SJSA1 (cell line): ENCODE data around the gene IRS4. TPM values are rescaled to one million over a fixed set of nuclear protein-coding genes. Genes with fewer than 3 reads are reported as not detected.

Experiments used
- DNase-seq, 2 experiments: peaks; one replicate each; pipeline ENCODE4 v3.0.0-alpha.2; 2015 to 2020; ENCODE audit warnings: low spot score in 2 of 2, low read depth in 1 of 2
- H3K27ac ChIP-seq: fragments of 250-450 bp; sonication (Bioruptor Pico); 2 replicates; pipeline ENCODE4 v1.5.1; 2020; ENCODE audit warnings: mild to moderate bottlenecking, moderate library complexity
- H3K27me3 ChIP-seq: fragments of 250-450 bp; sonication (Bioruptor Pico); replicated peaks from 2 replicates; pipeline ENCODE4 v1.5.1; 2020; ENCODE audit warnings: mild to moderate bottlenecking, moderate library complexity
- H3K36me3 ChIP-seq: fragments of 250-450 bp; sonication (Bioruptor Pico); 2 replicates; pipeline ENCODE4 v1.5.1; 2020; ENCODE audit warnings: mild to moderate bottlenecking
- H3K4me1 ChIP-seq: fragments of 250-450 bp; sonication (Bioruptor Pico); replicated peaks from 2 replicates; pipeline ENCODE4 v1.6.1; 2021; ENCODE audit warnings: mild to moderate bottlenecking
- H3K4me3 ChIP-seq: fragments of 250-450 bp; sonication (Bioruptor Pico); 2 replicates; pipeline ENCODE4 v1.5.1; 2020; ENCODE audit warnings: mild to moderate bottlenecking
- H3K9me3 ChIP-seq: fragments of 250-450 bp; sonication (Bioruptor Pico); replicated peaks from 2 replicates; pipeline ENCODE4 v1.5.1; 2020; ENCODE audit warnings: mild to moderate bottlenecking
- total RNA-seq: library from RNA; depleted of rRNA; stranded (reverse); fragments of >200 nt; shearing (Covaris generic); gene quantifications from 2 replicates; pipeline ENCODE4 v1.2.3, GENCODE V29; 2014; rRNA removed

Gene IRS4
- not detected in 2 replicates for total RNA-seq

DNA sequence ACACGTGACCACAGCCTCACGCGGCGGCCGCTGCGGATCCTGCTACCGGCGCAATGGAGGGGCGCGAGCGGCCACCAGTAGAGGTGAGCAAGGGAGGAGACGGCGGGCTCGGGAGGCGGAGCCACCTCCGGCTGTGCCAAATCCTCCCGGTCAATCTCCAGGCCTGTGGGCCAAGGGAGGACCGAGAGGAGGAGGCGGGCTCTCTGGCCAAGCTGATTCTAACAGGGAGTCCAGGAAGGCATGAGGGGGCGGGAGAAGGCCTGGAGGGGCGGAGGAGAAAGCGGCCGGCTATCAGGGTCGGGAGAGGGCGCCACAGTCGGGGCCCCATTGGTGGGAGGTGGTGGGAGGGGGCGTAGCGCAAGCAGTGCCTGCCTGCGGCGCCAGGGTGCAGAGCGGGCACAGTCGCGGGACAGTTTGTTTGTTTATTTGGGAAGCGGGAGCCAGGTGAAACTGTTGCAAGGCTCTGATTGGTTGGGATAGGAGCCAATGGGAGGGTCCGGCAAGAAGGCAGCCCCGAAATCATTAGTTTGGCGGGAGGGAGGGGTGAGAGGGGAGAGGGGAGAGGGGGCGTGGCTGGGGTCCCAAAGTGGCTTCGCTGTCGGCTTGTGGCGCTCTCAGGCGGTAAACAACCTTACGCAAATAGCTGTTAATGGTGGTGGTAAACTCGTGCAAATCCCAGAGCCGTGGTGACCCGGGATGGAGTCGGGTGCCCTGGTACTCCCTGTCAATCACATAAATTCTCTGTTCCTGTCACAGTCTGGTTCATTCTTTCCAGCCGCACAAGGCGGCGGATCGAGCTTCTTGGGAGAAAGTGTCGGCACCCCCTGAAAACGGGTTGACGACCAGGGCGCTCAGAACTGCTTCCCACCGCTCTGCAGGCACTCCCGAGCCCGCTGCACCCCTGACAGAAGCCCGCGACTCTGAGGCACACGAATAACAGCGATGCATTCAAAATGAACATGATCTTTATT, at the start of gene IRS4:
TSS of gene IRS4 (minus strand) at position 55 of the 971 bp plus-strand sequence.
- Histone ChIP-seq H3K4me1 (no peaks in the 10 kb centered on the region), H3K36me3 (no peaks in the 10 kb centered on the region), H3K27me3 (peaks cover 18% of the 10 kb centered on the region), H3K9me3 (no peaks in the 10 kb centered on the region), H3K27ac (no peak within 1 kb of the TSS), H3K4me3 (no peak within 1 kb of the TSS)
- DNase-seq, result no peak

DNA sequence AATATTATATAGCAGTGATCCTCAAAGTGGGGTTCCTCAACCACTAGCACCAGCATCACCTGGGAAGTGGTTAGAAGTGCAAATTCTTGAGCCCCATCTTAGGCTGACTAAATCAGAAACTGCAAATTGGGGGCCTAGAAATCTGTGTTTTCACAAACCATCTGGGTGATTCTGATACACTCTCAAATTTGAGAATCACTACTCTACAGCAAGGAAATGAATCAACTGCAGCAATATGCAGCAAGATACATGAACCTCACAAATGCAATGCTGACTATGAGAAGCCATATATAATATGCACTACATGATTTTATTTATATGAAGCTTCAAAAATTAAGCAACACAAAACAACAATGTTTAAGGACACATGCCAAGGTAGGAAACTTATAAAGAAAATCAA, 36.2 kb upstream of the IRS4 start:
- Histone ChIP-seq H3K4me1 (no peaks in the 10 kb centered on the region), H3K27ac (no peak overlapping the region), H3K36me3 (no peaks in the 10 kb centered on the region), H3K4me3 (no peak overlapping the region), H3K9me3 (no peaks in the 10 kb centered on the region), H3K27me3 (no peaks in the 10 kb centered on the region)
- DNase-seq, result no peak

DNA sequence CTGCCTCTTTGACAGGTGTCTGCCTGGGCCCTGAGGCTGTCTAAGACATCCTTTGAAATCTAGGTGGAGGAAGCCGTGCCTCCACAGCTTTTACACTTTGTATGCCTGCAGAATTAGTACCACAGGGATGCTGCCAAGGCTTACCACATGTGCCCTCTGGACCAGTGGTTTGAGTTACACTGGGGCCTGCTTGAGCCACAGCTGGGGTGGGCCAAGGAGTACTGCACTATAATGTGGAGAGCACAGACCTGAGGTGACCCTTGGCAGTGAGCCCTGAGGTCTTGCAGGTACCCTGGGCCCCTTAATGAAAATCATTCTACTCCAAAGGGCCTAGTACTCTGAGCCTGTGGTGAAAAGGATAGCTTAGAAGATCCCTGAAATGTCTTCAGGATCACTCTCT, 27.2 kb upstream of the IRS4 start:
- Histone ChIP-seq H3K27ac (no peak overlapping the region), H3K36me3 (no peaks in the 10 kb centered on the region), H3K9me3 (no peaks in the 10 kb centered on the region), H3K4me1 (no peaks in the 10 kb centered on the region), H3K4me3 (no peak overlapping the region), H3K27me3 (no peaks in the 10 kb centered on the region)
- no peak for DNase-seq

DNA sequence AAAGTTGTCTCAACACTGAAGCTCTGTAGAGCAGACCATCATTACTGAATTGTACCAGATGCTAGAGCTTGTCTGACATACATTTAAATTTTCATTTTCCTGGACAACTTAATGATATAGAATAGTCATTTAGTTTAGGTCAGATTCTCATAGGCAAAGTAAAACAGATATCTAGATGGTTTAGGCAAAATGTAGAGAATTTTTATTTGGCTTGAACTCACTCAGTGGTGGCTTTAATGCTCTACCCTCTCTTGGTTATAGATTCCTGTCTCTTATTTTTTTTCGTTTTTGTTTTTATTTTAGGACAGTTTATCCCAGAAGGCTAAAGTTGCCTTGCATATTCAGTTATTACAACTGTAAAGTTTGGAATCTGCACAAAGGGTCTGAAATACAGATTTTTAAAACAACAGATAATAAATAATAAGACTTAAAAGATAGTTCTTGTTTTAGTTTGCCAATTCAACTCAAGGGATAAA, 4.0 kb upstream of the IRS4 start:
- Histone ChIP-seq H3K27me3 (peaks cover 5% of the 10 kb centered on the region), H3K27ac (no peak overlapping the region), H3K4me1 (no peaks in the 10 kb centered on the region), H3K36me3 (no peaks in the 10 kb centered on the region), H3K9me3 (no peaks in the 10 kb centered on the region), H3K4me3 (no peak overlapping the region)
- DNase-seq, result no peak

DNA sequence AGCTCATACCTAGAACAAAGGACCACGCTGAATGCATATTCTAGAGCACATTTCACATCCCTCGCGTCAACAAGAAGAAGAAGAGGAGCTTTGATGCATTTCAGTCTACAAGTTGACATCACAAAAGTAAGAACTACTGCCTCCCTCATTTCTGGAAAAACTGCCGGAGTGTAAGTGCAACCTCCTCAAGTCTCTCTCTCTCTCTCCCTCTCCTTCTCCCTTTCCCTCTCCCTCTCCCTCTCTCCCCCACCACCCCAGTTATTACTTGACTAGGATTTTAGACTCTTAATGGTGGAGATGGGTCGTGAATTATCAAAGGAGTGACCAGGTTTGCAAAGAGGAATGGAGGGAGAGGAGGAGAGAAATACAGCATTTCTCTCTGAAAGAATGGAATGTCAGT, 1.4 kb upstream of the IRS4 start:
- peaks cover 17% of the 10 kb centered on the region for H3K27me3 ChIP-seq
- H3K9me3 ChIP-seq, result no peaks in the 10 kb centered on the region
- H3K4me3 ChIP-seq, result no peak overlapping the region
- no peaks in the 10 kb centered on the region for H3K4me1 ChIP-seq
- no peak overlapping the region for H3K27ac ChIP-seq
- no peak for DNase-seq
- H3K36me3 ChIP-seq, result no peaks in the 10 kb centered on the region

DNA sequence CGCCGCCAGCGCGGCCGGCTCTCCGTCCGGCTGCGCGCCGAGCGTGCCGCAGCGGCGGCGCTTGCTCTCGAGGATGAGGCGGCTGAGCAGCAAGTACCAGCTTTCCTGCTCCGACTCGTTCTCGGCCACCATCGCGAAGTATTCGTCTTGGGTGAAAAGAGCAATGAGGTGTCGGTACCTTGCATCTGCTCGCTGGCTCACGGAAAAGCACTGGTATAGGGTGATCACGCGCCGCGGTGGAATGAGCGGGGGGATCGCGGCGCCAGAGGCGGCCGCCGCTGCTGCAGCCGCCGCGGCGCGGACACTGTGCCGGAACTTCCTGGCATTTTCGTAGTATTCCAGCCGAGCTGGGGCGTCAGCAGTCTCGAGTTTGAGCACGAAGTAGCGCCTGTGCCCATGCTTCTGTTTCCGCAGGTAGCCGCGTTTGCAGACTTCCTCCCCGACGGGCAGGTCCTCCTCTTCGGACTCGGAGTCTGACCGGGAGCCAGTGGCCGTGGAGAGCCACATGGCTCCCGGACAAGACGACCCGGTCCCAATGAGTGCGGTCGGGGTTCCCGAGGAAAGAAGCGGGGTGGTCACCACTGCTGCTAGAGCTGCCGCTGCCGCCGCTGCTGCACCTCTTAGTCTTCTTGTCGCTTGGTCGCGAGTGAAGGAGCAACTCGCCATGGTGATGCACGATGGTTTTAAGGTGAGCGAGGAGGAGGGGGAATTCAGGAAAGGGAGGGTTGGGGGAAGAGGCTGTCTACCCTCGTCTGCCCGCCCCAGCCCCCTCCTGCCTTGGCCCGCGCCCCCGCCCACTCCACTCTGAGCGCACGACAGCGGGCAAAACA, 469 bp downstream of the IRS4 start:
- Histone ChIP-seq H3K27me3 (peaks cover 26% of the 10 kb centered on the region), H3K9me3 (no peaks in the 10 kb centered on the region), H3K4me3 (no peak overlapping the region), H3K27ac (no peak overlapping the region), H3K4me1 (no peaks in the 10 kb centered on the region), H3K36me3 (no peaks in the 10 kb centered on the region)
- peak in 1 of 2 experiments; percentile 1 for DNase-seq

DNA sequence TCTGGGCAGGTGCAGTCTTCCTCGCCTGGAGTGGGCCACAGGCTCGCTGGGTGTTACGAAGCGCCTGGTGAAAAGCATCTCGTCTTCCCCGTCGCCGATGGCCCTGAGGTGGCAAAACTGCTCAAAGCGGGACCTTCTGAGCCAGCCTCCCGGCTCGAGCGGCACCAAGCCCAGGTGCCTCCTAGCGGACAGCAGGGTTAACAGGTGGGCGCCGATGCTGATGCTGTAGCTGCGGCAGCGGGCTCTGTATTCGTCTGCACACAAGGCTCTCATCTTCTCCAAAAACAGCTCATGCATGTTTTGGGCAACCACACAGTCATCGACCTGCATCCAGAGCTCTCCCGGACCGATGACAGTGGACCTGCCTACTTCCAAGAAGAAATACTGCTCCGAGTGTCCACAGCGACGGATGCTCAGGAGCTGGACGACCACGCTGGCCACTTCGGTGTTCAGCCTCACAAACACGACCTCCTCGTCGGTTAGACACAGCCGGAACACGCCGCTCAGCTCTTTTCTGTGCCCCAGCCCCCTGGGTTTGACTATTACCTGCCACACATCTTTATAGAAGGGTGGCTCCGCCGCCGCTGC, 1.2 kb downstream of the IRS4 start:
- Histone ChIP-seq H3K27ac (no peak overlapping the region), H3K36me3 (no peaks in the 10 kb centered on the region), H3K9me3 (no peaks in the 10 kb centered on the region), H3K4me1 (no peaks in the 10 kb centered on the region), H3K4me3 (no peak overlapping the region), H3K27me3 (peaks cover 26% of the 10 kb centered on the region)
- DNase-seq, result no peak

DNA sequence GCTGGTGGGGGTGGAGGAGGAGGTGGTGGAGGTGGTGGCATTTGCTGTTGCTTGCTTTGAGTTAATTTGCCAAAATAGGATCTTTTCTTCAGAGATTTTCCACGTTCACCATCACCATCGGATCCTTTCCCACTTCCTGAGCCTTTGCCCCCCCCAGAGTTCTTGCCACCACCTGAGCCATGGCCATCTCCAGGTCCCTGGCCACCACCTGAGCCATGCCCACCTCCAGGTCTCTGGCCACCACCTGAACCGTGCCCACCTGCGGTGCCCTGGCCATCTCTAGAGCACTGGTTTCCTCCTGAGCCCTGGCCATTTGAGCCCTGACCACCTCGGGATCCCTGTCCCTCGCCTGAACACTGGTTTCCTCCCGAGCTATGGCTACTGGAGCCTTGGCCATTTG, 1.9 kb downstream of the IRS4 start:
- Histone ChIP-seq H3K27ac (no peak overlapping the region), H3K9me3 (no peaks in the 10 kb centered on the region), H3K36me3 (no peaks in the 10 kb centered on the region), H3K27me3 (peaks cover 26% of the 10 kb centered on the region), H3K4me3 (no peak overlapping the region), H3K4me1 (no peaks in the 10 kb centered on the region)
- DNase-seq, result no peak

DNA sequence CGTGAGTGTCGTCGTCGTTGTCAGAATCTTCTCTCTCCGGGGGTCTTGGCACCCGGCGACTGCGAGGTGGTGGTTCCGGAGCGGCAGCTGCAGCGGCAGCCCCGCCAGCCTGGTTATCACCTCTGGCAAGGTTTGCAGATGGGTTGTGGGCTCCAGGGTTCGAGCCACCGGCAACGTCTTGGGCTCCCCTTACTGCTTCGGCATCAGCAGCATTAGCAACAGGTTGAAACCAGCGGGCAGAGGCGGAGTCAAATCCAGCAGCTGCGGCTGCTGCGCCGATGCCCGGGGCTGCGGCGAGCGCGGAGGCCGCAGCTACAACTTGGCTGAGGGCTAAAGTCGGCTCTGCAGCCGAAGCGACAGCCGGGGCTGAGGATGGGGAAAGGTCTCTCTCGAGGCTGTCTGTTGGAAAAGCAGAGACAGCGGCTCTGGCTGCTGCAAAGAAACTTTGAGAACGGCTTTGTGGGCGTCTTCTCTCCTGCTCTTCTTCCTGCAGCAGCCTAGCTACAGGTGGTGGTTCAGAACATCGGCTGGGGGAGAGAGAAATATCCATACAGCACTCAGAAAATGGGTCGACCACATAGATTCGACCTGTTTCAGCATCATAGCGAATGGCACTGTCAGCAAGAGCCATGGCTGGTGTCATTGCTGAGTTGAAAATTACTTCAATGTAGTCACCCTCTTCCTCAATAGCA, 3.6 kb downstream of the IRS4 start:
- Histone ChIP-seq H3K36me3 (no peaks in the 10 kb centered on the region), H3K27me3 (peaks cover 26% of the 10 kb centered on the region), H3K4me3 (no peak overlapping the region), H3K9me3 (no peaks in the 10 kb centered on the region), H3K27ac (no peak overlapping the region), H3K4me1 (no peaks in the 10 kb centered on the region)
- DNase-seq, result no peak

DNA sequence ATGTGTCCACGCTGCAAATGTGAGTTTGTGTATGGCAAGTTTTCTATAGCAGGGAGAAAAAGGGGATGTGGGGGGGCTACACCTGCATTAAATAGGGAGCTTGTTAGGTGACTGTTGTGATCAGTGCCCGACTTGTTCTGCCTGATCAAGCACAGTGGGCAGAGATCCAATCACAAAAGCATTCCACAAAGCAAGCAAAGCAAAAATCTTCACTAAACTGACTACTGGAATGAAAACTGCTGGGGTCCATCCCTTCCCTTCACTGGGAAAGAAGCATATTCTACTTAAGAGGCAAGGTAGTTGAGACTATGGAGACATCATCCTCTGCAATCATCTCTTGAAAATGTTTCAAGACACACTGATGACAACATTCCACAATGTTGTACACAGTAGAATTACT, 5.2 kb downstream of the IRS4 start:
- H3K27ac ChIP-seq, result no peak overlapping the region
- H3K4me1 ChIP-seq, result no peaks in the 10 kb centered on the region
- DNase-seq, result no peak

DNA sequence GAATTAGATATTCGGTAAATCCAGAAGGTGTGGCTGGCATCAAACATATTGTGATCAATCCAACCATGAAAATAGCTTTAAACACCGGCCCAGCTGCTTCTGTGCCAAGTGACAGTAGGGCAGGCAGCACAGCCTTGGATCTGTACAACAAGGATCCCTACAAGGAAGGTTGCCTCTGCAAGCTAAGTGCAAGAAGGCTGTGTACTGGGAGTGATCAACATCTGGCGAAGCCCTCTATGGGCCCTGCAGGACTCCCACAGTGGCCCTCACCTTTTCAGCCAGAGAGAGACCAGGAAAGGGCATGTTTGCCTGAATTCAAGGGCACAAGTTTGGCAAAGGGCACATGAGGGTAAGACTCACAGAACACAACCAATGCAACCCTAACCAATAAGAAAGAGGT, 9.6 kb downstream of the IRS4 start:
- H3K27ac ChIP-seq, result no peak overlapping the region
- H3K4me1 ChIP-seq, result no peaks in the 10 kb centered on the region
- H3K4me3 ChIP-seq, result no peak overlapping the region
- H3K27me3 ChIP-seq, result peaks cover 8% of the 10 kb centered on the region; the same call in 1 of the 2 replicates
- no peaks in the 10 kb centered on the region for H3K36me3 ChIP-seq
- no peaks in the 10 kb centered on the region for H3K9me3 ChIP-seq
- DNase-seq, result no peak

More for the DNA sequence above, 5.2 kb downstream of the IRS4 start:
- Histone ChIP-seq H3K36me3 (no peaks in the 10 kb centered on the region), H3K27me3 (peaks cover 26% of the 10 kb centered on the region), H3K4me3 (no peak overlapping the region), H3K9me3 (no peaks in the 10 kb centered on the region)

DNA sequence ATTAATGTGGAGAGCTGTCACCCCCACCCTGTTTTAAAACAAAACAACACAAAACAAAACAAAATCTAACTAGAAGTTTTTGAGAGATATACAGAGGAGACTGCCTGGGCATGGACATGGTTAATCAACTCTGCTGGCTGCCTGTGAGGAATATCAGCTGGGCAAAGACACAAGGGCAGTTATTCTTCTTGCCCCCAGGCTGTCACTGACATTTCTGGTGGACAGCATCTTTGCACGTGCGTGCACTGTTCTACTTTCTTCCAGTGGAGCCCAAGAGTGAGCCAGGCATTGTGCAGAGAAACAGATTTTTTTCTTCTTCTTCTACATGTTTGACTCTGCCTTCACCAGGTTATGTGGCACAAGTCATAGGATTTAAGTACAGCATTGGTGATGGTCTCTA, 13.8 kb downstream of the IRS4 start:
- H3K9me3 ChIP-seq, result no peaks in the 10 kb centered on the region
- H3K4me1 ChIP-seq, result no peaks in the 10 kb centered on the region
- no peak for DNase-seq
- H3K4me3 ChIP-seq, result no peak overlapping the region
- no peaks in the 10 kb centered on the region for H3K36me3 ChIP-seq
- H3K27ac ChIP-seq, result no peak overlapping the region
- H3K27me3 ChIP-seq, result no peaks in the 10 kb centered on the region

DNA sequence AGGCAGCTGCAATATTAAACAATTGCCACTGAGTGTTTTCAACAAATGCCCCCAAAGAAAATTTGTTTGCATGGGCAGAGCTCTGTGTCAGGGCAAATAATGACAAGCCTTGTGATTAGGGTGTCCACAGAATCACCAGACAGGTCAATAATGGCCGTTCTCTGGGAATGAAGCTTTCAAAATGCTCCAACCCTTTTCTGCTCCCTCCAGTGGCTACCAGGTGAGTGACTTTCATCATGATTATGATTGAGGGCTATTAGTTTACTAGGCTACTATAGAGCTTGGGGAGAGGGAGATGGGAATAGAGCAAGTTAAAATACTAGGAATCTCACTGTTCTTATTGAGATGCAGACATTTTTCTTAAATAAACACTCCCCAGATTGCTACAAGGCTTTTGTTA, 23.5 kb downstream of the IRS4 start:
- Histone ChIP-seq H3K36me3 (no peaks in the 10 kb centered on the region), H3K27ac (no peak overlapping the region), H3K9me3 (no peaks in the 10 kb centered on the region), H3K27me3 (no peaks in the 10 kb centered on the region), H3K4me1 (no peaks in the 10 kb centered on the region), H3K4me3 (no peak overlapping the region)
- no peak for DNase-seq
